PC-3 (cell line): Measurements from ENCODE around the gene PHRF1. TPM values are rescaled to one million over a fixed set of nuclear protein-coding genes. Genes with fewer than 3 reads are reported as not detected.

Source experiments
- ATAC-seq: fragments of 200-7000 bp; cut with Tn5 transposase; 2 replicates; pipeline ENCODE4 v1.9.1; 2020; ENCODE audit warnings: mild to moderate bottlenecking, moderate library complexity
- BruUV-seq: library from RNA; stranded (reverse); fragments of 400-500 nt; replicated peaks from 2 replicates; lab custom pipeline; 2021; lab: Mats Ljungman, UMichigan
- CTCF ChIA-PET: fragments of 300-600 bp; sonication (Branson Sonifier 250); formaldehyde crosslinking; loops from one replicate; lab custom pipeline; 2022; ENCODE audit warnings: antibody characterized with exemption; lab: Charles Lee
- POLR2A ChIA-PET: fragments of 300-600 bp; sonication (Branson Sonifier 250); formaldehyde crosslinking; loops from one replicate; lab custom pipeline; 2022; ENCODE audit warnings: antibody characterized with exemption; ENCODE audit not compliant: unreplicated experiment; lab: Charles Lee
- DNase-seq: peaks from one replicate; pipeline ENCODE4 v3.0.0-alpha.2; 2015
- H2AFZ ChIP-seq: fragments of 300-600 bp; sonication (generic); 2 replicates; pipeline ENCODE4 v1.6.0; 2016; ENCODE audit warnings: antibody characterized with exemption, low read length
- H3F3A ChIP-seq: fragments of 300-600 bp; sonication (generic); one replicate; pipeline ENCODE4 v1.6.0; 2017; ENCODE audit warnings: antibody characterized with exemption, low read length, control low read depth, mild to moderate bottlenecking; ENCODE audit not compliant: unreplicated experiment
- H3K27ac ChIP-seq: fragments of 300-600 bp; sonication (generic); 2 replicates; pipeline ENCODE4 v1.5.1; 2016; ENCODE audit warnings: mild to moderate bottlenecking, low read length
- H3K27me3 ChIP-seq: fragments of 300-600 bp; sonication (generic); 2 replicates; pipeline ENCODE4 v1.6.1; 2016; ENCODE audit warnings: low read length, mixed read lengths
- H3K36me3 ChIP-seq: fragments of 300-600 bp; sonication (generic); 2 replicates; pipeline ENCODE4 v1.6.1; 2016; ENCODE audit warnings: low read depth, mixed run types, low read length, mixed read lengths
- H3K4me1 ChIP-seq: fragments of 300-600 bp; sonication (generic); 2 replicates; pipeline ENCODE4 v1.5.1; 2016; ENCODE audit warnings: low read length; ENCODE audit not compliant: insufficient read depth
- H3K4me2 ChIP-seq: fragments of 300-600 bp; sonication (generic); 2 replicates; pipeline ENCODE4 v1.6.0; 2016; ENCODE audit warnings: low read length
- H3K4me3 ChIP-seq: fragments of 300-600 bp; sonication (generic); 2 replicates; pipeline ENCODE4 v1.5.1; 2016; ENCODE audit warnings: mild to moderate bottlenecking, low read length, mixed read lengths
- H3K79me2 ChIP-seq: fragments of 300-600 bp; sonication (generic); 2 replicates; pipeline ENCODE4 v1.6.1; 2017; ENCODE audit warnings: low read length, mixed read lengths
- H3K9ac ChIP-seq: fragments of 300-600 bp; sonication (generic); 2 replicates; pipeline ENCODE4 v1.6.0; 2016; ENCODE audit warnings: mild to moderate bottlenecking, low read length
- H3K9me2 ChIP-seq: fragments of 300-600 bp; sonication (generic); replicated peaks from 2 replicates; pipeline ENCODE4 v1.6.1; 2016; ENCODE audit warnings: mixed run types, low read length, mixed read lengths
- H3K9me3 ChIP-seq: fragments of 300-600 bp; sonication (generic); 2 replicates; pipeline ENCODE4 v1.6.1; 2016; ENCODE audit warnings: low read length, mixed read lengths
- H4K20me1 ChIP-seq: fragments of 300-600 bp; sonication (generic); 2 replicates; pipeline ENCODE4 v1.6.1; 2016; ENCODE audit warnings: low read length, mixed read lengths
- EZH2 ChIP-seq: fragments of 300-600 bp; sonication (generic); IDR thresholded peaks from one replicate; pipeline ENCODE4 v1.6.1; 2017; ENCODE audit warnings: antibody characterized with exemption, mild to moderate bottlenecking, low read length; ENCODE audit not compliant: unreplicated experiment
- EZH2phosphoT487 ChIP-seq: fragments of 300-600 bp; sonication (generic); IDR thresholded peaks from 2 replicates; pipeline ENCODE4 v1.6.1; 2018; ENCODE audit warnings: mild to moderate bottlenecking, antibody characterized with exemption, low read length, borderline replicate concordance
- intact Hi-C: fragments of 100-400 bp; cut with micrococcal nuclease; formaldehyde crosslinking; loops from 2 replicates; pipeline ENCODE4 v1.9.0; 2023
- total RNA-seq: library from RNA; depleted of rRNA; stranded (reverse); fragments of >200 nt; gene quantifications from 2 replicates; pipeline ENCODE4 v1.2.3, GENCODE V29; 2014
- TF ChIP-seq, protein P1 (sequence below): fragments of 300-600 bp; sonication (generic); conservative IDR thresholded peaks from 2 replicates; pipeline ENCODE4 v1.5.1; 2017; ENCODE audit warnings: antibody characterized with exemption, low read depth, mild to moderate bottlenecking, low read length

The PHRF1 gene
- total RNA-seq, 1 experiment from 2014 or later: 41.4 TPM

DNA sequence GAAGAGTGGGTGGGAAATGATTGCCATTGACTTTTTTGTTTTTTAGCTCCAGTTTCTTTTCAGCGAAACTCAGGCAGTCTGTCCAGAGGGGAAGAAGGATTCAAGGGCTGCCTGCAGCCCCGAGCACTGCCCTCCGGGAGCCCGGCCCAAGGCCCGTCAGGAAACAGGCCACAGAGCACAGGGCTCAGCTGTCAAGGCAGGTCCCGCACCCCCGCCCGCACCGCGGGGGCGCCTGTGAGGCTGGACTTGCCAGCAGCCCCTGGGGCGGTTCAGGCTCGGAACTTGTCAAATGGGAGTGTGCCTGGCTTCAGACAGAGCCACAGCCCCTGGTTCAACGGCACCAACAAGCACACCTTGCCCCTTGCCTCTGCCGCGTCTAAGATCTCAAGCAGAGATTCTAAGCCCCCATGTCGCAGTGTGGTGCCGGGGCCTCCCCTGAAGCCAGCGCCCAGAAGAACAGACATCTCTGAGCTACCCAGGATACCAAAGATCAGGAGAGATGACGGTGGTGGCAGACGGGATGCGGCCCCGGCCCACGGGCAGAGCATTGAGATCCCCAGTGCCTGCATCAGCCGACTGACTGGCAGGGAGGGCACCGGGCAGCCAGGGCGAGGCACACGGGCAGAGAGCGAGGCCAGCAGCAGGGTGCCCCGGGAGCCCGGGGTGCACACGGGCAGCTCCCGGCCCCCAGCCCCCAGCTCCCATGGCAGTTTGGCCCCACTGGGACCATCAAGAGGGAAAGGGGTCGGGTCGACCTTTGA, 30.9 kb downstream of the PHRF1 start:
- intact Hi-C loops: no loop called here
- Histone ChIP-seq H3K36me3 (peaks cover 39% of the 10 kb centered on the region), H3K27me3 (no peaks in the 10 kb centered on the region), H3K4me2 (no peak overlapping the region), H3F3A (no peaks in the 10 kb centered on the region), H3K9me2 (no peaks in the 10 kb centered on the region), H2AFZ (no peak overlapping the region), H3K27ac (no peak overlapping the region), H3K79me2 (no peaks in the 10 kb centered on the region), H4K20me1 (peaks cover 3% of the 10 kb centered on the region), H3K4me3 (no peak overlapping the region), H3K4me1 (no peaks in the 10 kb centered on the region), H3K9me3 (no peaks in the 10 kb centered on the region), H3K9ac (no peak overlapping the region)
- ChIA-PET CTCF (no interaction called here), POLR2A (no interaction called here)
- DNase-seq: no peak
- BruUV-seq: no TSS peak
- TF ChIP-seq EZH2: no peak
- TF ChIP-seq, protein P1, sequence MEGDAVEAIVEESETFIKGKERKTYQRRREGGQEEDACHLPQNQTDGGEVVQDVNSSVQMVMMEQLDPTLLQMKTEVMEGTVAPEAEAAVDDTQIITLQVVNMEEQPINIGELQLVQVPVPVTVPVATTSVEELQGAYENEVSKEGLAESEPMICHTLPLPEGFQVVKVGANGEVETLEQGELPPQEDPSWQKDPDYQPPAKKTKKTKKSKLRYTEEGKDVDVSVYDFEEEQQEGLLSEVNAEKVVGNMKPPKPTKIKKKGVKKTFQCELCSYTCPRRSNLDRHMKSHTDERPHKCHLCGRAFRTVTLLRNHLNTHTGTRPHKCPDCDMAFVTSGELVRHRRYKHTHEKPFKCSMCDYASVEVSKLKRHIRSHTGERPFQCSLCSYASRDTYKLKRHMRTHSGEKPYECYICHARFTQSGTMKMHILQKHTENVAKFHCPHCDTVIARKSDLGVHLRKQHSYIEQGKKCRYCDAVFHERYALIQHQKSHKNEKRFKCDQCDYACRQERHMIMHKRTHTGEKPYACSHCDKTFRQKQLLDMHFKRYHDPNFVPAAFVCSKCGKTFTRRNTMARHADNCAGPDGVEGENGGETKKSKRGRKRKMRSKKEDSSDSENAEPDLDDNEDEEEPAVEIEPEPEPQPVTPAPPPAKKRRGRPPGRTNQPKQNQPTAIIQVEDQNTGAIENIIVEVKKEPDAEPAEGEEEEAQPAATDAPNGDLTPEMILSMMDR: no peak
- TF ChIP-seq EZH2phosphoT487: no peak
- ATAC-seq: no peak

DNA sequence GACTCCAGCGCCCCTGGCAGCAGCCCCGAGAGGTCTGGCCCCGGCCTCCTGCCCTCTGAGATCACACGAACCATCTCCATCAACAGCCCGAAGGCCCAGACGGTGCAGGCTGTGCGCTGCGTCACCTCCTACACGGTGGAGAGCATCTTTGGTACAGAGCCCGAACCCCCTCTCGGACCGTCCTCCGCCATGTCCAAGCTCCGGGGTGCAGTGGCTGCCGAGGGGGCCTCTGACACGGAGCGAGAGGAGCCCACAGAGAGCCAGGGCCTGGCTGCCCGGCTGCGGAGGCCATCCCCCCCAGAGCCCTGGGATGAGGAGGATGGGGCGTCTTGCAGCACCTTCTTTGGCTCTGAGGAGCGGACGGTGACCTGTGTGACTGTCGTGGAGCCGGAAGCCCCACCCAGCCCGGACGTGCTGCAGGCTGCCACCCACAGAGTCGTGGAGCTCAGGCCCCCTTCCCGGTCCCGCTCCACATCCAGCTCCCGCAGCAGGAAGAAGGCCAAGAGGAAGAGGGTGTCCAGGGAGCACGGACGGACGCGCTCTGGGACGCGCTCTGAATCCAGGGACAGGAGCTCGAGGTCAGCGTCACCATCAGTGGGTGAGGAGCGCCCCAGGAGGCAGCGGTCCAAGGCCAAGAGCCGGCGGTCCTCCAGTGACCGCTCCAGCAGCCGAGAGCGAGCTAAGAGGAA, 31.8 kb downstream of the PHRF1 start:
- Histone ChIP-seq H3K9ac (no peak overlapping the region), H3K9me2 (no peaks in the 10 kb centered on the region), H3K27ac (no peak overlapping the region), H2AFZ (no peak overlapping the region), H3K27me3 (no peaks in the 10 kb centered on the region), H3K4me2 (no peak overlapping the region), H3K4me3 (no peak overlapping the region), H3K9me3 (no peaks in the 10 kb centered on the region), H3K36me3 (peaks cover 46% of the 10 kb centered on the region), H4K20me1 (peaks cover 12% of the 10 kb centered on the region), H3K4me1 (0 out of 2 replicates have a peak, but pooled peaks cover 3% of the 10 kb centered on the region), H3K79me2 (no peaks in the 10 kb centered on the region), H3F3A (peaks cover 7% of the 10 kb centered on the region)
- ChIA-PET POLR2A (no interaction called here), CTCF (no interaction called here)
- DNase-seq (no peak), ATAC-seq (no peak)
- intact Hi-C loops: no loop called here
- TF ChIP-seq EZH2phosphoT487 (no peak), EZH2 (no peak)
- TF ChIP-seq, protein P1: no peak
- no TSS peak for BruUV-seq

DNA sequence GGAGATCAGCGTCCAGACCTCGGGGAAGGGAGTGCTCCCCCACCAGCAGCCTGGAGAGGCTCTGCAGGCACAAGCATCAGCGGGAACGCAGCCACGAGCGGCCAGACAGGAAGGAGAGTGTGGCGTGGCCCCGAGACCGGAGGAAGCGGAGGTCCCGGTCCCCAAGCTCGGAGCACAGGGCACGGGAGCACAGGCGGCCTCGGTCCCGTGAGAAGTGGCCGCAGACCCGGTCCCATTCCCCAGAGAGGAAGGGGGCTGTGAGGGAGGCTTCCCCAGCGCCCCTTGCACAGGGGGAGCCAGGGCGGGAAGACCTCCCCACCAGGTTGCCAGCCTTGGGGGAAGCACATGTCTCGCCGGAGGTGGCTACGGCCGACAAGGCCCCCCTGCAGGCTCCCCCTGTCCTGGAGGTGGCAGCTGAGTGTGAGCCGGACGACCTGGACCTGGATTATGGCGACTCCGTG, 32.6 kb downstream of the PHRF1 start:
- H2AFZ ChIP-seq: no peak overlapping the region
- no peak for ATAC-seq
- H3K9me3 ChIP-seq: no peaks in the 10 kb centered on the region
- H3K36me3 ChIP-seq: peaks cover 49% of the 10 kb centered on the region
- no peak overlapping the region for H3K4me2 ChIP-seq
- intact Hi-C loops: no loop called here
- DNase-seq: no peak
- no peaks in the 10 kb centered on the region for H3K79me2 ChIP-seq
- H3K9me2 ChIP-seq: no peaks in the 10 kb centered on the region
- no peak overlapping the region for H3K9ac ChIP-seq
- peaks cover 15% of the 10 kb centered on the region for H4K20me1 ChIP-seq
- POLR2A ChIA-PET: no interaction called here
- peaks cover 8% of the 10 kb centered on the region for H3K4me1 ChIP-seq
- TF ChIP-seq, protein P1: no peak
- no peak for TF ChIP-seq EZH2
- no peak for TF ChIP-seq EZH2phosphoT487
- H3K27ac ChIP-seq: no peak overlapping the region
- peaks cover 7% of the 10 kb centered on the region for H3F3A ChIP-seq
- CTCF ChIA-PET: no interaction called here
- H3K27me3 ChIP-seq: no peaks in the 10 kb centered on the region
- no peak overlapping the region for H3K4me3 ChIP-seq
- no TSS peak for BruUV-seq
